ENCODE measurements around the gene KAZN.
A peak's percentile ranks its signal among the peaks of the same experiment; 100 is the strongest.

The KAZN gene

DNA sequence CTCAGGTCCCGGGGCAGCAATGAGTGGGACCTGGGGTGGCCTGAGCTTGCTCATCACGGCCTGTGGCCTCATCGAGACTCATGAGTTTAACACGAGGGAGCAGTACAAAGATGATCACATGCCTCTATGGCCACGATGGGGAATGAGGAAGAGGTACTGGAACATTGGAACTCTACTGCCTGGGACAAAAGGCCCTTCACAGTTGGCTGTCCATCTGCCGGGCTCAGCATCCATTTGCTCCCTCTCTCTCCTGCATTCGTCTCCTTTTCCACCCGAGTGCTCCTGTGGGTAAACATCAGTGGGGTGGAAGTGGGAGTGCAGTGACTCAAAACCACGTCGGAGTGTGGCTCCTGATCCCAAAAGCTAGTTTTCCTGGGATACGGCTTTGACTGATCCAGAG is 124.9 kb downstream of the KAZN start:
- DNase-seq, result no peak

DNA sequence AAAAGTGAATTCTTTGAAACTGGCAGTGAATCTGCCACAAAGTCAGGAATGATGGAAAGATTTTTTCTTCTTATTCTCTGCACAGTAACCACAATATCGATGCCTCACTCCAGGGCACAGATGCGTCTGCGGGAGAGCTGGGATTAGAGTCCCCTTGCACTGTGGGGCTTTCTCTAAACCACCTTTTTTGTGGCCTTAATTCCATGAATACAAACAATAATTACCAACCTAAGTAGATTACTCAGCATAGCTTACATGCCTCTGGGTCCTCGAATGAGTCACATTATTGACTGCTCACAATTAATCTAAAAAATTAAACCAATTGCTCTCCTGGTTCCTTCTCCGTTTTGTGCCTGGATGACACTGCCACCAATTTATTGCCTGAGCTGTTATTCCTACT is 125.8 kb downstream of the KAZN start:
- DNase-seq, result no peak

DNA sequence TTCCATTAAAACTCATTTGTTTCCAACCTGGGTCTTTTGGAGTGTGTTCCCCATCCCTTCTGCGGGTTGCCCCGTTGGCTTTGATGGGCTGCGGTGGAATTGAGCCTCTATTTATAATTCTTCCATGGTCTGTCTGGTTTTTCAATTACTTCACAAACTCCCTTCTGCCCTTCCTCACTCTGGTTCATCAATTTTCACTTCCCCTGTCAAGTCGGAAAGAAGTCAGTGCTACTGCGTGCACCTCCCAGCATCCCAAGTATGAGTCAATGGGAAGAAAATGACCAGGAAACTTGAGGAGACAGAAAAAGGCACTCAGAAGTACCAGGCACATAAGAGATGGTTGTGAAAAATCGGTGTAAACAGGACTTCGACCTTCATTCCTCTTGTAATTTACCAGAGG is 126.2 kb downstream of the KAZN start:
- DNase-seq, result no peak

DNA sequence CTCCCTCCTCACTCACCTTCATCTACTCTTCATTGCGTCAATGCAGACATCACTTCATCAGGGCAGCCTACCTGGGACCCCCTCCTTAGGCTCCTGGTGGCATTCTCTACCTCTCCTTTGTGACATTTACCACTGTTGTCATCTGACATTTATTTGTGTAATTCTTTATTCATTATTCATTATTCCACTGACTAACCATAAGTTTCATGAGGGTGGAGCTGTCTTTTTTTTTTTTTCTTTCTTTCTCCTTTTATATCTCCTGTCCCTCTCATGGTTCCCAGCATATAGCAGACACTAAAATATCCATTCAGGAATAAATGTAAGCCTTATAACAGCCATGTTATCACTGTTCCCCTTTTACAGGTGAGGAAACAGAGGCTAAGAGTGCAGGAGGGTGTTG is 126.8 kb downstream of the KAZN start:
- no peak for DNase-seq

DNA sequence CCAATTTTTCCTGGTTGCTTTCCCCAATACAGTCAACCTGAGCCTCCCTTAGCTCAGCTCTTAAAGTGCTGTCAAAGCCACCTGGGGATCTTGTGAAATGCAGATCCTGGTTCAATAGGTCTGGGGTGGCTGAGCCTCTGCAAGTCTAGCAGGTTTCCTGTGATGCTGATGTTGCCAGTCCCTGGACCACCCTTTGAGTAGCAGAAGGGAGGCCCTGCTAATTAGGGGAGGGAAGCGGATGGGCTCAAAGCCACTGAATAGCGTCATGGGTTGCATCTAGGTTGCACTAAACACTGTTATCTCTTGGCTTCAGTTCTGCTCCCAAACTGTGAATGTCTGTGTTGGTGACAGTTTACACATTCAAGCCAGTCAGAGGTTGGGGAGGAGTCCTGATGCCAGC is 127.2 kb downstream of the KAZN start:
- no peak for DNase-seq

DNA sequence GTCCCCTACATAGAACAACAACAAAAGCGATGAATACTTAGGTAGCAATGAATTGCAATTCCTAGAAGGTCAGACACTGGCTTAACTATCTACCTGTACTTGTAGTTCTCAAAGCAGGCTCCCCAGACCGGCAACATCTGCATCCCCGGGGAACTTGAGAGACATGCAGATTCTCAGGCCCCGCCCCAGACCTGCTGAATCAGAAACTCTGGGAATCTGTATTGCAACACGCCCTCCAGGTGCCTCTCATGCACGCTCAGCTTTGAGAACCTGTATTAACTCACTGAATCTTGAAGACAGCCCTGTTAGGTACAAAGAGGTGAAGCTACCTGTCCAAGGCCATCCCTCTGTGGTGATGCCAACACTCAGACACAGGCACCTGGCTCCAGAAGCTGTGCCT is 128.1 kb downstream of the KAZN start:
- no peak for DNase-seq

DNA sequence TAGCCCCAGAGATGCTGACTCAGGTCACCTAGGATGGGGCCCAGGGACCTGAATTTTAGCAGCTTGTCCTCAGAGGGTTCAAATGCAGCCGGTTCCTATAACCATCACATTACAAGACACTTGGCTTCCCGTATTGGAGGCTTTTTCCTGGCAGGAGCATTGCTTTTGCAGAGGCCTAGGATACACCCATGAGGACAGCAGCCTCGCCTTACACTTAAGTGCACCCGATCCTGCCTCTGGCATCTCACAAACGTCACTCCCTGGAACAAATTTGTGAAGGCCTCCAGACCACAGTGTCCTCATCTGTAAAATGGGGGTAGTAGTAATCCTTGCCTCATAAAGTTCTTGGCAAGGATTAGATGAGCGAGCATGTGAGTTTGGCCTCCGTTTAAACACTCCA is 130.0 kb downstream of the KAZN start:
- DNase-seq, result no peak

DNA sequence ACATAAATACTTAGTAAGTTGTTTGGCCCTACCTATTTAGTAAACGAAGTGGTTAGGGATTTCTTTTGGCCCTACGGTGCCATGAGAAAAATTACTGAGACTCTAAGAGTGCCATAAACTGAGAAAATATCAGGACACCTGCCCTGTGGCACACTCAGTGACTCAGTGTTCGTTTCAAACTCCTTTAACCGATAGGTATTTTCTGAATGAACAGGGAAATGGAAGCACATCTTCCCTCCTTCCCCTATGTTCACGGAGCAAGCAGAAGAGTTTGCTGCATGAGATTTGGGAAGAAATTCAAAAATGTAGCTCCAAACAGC is 134.2 kb downstream of the KAZN start:
- no peak for DNase-seq

DNA sequence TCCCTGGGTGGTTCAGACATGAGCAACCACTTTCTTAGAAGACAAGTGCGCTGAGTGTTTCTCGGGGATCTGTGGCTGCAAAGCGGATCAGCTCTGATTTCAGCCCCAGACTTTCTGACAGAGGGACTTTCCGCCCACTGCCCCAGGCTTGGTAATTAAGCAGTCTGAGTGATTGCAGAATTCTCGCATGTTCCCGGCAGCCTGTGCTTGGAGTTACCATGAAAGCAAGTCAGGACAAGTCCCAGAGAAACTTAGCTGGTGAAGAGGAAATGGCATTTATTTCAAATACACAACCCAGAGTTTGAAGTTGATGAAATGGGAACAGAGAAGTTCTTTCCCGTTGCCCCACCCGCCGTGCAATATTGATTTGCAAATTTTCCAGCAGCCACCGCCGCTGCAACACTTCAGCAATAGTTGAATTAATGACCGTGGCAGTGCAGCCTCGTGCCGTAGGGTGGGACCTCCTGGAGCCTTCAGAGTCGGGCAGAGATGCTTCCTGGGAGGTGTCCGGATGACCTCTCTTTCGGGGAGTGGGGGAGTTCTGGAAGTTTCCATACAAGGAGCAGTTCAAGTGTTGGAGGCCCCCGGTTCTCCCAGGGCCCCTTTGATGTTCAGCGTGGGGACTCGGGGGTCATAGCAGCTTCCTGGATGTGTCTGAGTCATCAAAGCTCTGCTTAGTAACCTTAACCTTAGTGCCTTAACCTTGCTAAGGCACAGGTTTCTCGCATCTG is 134.7 kb downstream of the KAZN start:
- DNase-seq, result no peak

DNA sequence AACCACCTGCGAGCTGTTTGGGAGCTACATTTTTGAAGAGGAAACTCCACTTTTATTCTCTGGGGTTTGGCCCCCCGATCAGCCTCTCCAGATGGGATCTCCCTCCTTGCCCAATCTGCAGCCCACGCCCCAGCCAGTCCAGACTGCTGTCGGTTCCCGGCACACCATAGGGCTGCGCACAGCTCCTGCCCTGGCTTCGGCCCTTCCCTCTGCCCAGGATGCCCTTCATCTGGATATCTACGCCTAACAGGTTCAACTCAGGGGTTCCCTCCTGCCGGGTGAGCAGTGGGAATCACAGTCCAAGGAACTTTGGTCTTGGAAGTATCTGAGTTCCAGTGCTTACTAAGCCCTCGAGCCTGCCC is 135.3 kb downstream of the KAZN start:
- no peak for DNase-seq

DNA sequence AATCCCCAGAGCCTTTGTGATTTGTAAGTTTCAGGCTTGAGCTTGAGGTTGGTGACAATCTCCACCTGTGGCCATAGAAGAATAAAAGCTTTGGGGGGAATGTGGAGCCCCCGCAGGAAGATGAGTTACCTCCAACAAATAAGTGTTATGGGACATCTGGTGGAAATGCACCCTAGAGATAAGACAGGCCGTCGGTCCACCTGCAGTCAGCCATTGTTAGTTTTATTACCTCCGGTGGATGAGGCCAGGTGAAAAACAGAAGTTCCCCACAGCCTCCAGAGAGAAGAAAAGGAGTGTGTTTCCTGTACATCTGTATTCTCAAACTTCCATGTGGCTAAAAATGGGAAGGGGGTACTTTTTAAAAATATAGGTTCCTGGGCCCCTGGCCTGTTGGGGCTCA is 137.4 kb downstream of the KAZN start:
- DNase-seq, result no peak

DNA sequence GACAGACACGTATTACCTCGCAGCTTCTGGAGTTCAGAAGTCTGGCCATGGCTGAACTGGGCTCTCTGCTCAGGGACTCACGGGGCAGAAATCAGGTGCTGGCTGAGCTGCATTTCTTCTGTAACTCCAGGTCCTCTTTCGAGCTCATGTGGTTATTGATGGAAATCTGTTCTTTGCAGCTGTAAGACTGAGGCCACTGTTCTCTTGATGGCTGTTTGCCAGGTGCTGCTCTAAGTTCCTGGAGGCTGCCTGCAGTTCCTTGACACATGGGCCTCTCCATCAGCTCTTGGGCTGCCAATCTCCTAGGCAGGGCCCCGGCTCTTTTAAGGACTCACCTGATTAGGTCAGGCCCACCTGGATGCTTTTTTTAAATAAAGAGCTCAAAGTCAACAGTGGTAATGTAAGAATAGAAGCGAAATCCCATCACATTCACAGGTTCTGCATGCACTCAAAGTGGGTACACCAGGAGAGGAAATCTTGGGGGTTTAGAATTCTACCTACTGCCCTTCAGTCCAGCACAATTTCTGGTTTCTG is 139.1 kb downstream of the KAZN start:
- DNase-seq, result no peak

DNA sequence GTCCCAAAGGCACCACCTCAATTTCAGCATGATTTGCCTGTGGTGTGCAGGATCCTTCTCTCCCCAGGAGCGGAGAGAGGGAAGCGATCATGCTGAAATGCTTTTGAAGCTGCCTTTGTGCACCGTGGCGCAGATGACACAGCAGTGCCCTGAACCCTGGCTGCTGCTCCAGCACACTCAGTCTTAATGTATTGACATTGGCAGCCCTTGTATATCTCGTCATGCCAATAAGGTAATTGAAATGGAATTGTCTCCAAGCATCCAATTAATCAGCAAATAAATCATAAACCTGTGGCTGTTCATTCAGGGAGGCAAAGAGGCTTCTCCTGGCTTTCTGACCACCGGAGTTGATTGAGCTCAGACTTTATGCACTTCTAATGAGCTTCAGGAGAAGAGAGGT is 139.8 kb downstream of the KAZN start:
- DNase-seq, result peak; percentile 35

DNA sequence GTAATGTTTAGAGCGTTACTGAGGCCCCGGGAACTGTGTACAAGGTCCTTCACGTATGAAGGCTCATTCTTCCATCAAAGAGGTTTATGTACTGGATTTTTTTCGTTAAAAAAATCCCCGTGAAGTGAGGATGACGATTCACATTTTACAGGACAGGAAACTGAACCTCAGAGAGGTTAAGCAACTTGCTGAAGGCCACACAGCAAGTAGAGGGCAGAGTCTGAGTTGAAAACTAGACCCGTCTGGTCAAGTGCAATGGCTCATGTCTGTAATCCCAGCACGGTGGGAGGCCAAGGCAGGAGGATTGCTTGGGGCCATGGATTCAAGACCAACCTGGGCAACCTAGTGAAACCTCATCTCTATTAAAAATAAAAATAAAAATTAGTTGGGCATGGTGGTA is 140.2 kb downstream of the KAZN start:
- DNase-seq, result no peak

DNA sequence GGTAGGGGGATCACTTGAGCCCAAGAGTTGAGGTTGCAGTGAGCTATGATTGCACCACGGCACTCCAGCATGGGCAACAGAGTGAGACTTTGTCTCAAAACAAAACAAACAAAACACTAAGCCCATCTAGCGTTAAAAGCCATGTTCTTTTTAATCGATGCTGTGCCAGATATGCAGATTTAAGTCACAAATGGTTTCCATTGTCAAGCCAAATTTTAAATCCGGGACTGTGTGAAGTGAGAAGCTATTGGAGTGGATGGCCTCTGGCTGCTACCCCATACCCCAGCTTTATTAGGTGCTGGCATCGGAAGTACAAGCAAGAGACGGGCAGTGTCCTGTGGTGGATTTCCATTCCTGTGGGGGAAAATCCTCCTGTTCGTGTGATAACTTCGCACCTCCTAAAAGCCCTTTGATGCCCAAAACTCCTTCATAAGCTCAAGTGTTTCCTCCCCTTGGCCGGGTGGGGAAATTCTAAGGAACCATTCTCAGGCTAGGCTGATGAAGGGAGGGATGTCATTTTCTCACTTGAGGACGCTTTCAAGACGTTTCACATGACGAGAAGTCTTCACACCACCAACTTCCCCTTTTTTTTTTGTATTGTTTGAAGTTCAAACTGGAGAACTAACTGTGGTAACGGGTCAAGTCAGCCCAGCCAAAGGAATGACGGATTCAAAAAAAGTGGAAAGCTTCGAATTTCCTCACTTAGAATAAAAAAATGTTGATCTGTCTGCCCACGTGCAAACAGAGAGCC is 140.8 kb downstream of the KAZN start:
- DNase-seq, result no peak

DNA sequence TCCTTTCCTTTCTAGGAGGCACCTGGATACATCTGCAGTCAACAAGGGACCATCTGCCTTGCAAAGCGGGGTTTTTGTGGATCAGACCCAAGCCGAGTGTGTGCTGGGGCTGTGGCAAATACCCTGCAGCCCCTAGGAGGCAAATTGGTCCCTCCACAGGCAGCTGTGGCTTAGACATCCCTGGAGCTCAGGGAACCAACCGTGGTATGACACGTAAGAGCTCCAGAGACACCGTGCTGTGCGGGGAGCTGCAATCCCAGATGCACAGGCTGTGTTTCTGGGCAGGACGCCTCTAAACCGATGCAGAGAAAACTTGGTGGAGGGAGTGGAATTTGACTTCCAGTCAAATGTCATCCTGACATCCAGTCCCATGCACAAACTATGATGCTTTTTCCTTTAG is 141.5 kb downstream of the KAZN start:
- no peak for DNase-seq

DNA sequence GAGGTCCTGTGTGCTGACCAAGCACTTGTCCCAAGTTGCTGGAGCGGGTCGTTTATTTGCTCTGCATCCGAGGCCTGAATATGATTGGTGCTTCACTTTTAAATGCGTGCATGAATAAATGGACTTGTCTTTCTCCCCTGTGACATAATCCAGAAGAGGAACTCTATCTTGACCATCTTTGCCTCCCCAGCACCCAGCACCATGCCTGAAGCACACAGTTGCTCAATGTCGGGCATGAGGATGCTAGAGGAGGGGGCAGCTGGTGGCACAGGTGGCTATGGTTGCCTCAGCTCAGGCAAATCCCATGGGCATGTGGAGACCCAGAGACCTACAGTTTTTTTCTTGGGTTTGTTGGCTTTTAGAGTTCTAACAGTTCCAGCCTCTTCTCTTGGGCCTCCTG is 142.6 kb downstream of the KAZN start:
- DNase-seq, result no peak

DNA sequence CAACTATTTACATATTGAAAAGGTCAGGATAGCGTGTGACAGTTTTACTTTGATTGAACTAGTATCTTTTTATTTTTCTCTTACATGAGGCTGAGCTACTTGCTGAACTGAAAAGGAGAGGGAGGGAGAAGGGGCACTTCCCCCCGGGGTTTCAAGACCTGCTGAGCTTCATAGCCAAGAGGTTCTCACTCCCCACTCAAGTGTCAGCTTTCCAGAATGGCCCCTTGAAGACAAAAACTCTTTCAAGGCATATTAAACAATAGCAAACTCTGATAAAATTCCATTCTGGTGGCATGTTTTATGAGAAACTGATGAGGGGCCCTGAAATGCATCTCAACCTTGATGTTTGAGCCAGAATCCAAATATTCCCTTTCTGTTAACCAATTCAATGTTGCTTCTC is 143.0 kb downstream of the KAZN start:
- DNase-seq, result no peak

DNA sequence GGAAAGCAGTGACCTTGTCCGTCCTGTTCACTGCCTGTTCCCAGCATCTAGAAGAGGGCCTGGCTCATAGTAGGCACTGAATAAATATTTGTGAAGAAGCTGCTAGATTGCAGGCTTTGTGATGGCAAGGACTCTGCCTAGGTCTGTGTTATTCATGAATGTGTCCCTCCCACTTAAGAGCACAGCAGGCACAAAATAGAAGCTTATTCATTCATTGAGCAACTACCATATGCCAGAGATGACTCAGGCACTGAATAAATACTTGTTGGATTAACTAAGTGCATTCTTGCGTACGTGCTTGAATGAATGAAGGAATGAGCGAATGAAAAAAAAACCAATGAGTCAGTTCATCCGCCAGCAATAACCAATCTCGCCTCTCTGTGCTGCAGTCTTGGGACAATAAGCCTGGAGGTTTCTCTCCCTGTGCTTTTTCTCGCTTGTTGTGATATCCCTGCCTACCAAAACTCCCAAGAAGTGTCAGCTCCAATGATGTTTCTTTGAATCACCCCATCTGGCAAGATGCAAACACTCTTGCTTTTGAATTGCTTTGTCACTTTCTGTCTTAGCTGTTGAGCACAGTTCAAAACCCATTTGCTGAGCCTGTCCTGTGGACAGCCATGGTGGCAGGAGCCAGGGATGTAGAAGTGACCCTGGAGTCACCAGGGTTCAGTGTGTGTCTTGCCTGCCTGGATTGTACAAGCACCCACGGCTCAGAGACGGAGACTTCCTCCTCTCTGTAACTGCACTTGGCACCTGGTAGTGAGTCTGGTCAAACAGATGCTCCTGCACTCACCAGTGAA is 143.9 kb downstream of the KAZN start:
- no peak for DNase-seq

DNA sequence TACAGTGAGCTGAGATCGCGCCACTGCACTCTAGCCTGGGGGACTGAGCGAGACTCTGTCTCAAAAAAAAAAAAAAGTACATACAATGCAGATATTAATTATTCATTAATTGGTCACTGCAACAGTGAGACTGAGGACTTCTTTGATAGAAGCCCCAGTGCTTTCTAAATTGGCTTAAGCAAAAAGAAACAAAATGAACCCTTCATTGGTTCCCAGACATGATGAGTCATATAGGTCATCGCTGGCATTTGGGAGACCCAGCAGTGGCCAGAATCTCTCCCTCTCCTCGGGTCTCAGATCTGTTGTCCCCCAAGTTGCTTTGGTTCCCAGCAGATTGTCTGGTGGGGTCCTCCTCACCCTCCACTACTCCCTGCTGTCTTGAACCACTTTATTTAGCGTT is 144.9 kb downstream of the KAZN start:
- no peak for DNase-seq

DNA sequence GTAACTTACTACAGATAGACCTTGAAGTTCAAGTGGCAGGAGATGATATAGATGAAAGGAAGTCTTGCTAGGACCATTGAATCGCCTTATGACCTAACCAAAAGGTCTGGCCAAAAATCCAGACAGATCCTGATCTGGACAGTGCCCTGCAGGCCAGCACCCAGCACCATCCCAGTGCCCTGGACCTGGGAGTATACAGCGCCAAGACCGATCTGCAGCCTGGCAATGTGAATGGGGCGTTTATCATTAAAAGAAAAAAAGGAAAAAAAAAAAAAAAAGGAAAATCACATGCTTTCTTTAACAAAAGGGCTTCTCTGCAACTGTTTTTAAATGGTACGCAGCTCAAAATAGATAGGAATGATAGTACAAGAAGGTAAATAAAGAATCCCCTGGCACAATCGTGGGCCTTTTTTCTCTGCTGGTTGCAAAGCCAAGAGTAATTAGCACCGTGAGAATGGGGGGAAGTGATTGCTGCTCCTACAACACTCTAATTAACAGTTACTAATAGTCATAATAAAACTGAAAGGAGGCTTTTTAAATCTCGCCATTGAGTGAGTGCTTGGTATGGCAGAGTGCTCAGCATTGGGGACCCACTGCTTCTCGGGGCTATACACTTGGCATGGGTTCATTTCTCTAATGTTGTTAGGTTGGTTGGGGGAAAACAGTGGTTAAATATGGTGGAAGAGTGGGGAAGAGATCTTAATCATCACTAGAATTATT is 146.7 kb downstream of the KAZN start:
- no peak for DNase-seq

DNA sequence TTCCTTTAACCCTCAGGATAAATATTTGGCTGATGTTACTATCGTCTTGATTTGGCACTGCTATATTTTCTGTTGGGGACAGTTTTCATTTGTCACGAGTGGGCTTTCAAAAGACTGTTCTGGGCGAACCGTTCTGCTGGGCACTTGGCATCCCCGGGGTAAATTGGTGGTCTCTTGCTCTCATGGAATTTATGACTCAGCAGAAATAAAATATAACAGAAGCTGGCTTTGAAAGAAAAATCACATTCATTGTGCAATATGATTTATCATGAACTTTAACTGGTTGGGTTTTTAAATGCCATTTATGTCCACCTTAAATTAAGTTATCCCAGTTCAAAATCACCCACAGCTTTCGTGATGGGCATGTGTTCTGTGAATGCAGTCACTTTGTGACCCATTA is 147.3 kb downstream of the KAZN start:
- no peak for DNase-seq

DNA sequence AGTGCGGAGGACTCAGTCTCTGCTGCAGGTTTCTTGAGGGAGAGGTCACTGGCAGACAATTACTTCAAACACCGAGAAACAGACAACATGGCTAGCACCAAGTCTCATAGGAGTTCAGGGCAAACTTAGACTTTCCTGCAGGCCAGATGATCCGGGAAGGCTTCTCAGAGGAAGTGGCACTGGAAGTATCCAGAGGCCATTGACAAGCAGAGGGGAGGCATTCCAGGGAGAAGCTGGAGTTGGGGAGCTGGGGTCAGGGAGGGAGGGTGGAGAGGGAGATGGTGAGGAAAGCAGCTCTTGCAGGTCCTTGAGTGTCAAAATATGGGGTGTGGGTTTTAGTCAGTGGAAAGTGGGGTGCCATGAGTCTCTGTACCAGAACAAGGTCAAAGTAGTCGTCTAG is 147.9 kb downstream of the KAZN start:
- no peak for DNase-seq
